NCI-H748 (cell line): ENCODE results near the gene MPP4.

Source experiments
- DNase-seq: peaks from one replicate; lab custom pipeline; 2025; ENCODE audit not compliant: unreplicated experiment; lab: John Stamatoyannopoulos, UW

MPP4 gene, protein sequence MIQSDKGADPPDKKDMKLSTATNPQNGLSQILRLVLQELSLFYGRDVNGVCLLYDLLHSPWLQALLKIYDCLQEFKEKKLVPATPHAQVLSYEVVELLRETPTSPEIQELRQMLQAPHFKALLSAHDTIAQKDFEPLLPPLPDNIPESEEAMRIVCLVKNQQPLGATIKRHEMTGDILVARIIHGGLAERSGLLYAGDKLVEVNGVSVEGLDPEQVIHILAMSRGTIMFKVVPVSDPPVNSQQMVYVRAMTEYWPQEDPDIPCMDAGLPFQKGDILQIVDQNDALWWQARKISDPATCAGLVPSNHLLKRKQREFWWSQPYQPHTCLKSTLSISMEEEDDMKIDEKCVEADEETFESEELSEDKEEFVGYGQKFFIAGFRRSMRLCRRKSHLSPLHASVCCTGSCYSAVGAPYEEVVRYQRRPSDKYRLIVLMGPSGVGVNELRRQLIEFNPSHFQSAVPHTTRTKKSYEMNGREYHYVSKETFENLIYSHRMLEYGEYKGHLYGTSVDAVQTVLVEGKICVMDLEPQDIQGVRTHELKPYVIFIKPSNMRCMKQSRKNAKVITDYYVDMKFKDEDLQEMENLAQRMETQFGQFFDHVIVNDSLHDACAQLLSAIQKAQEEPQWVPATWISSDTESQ

DNA sequence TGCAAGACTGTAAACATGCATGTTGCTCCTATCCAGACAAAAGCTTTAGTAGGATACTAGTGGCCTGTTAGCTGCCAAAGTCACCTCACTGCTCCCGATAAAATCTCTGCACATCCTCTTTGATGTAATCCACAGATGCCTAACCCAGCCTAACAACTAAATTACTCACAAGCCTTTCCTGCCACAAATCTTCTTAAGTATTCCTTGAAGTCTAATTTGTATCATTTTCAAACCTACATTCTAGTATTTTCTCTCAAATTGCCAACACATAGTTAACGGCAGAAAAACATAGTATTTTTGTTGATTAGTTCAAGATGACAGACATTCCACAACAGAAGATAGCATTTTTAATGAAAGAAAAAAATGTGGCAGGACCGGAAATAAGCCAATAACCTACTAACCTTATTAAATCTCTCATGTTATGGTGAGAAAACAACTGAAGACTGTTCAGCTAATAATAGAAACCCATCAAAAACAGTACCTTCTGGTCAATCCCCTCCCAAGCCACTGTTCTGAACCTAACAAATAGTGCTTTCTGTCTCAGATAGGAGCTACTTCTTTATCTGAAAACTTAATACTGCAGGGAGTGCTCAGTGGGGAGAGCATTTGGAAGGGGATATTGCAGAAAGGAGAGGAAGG, at the start of gene MPP4:
Gene MPP4, minus strand, starts transcription at position 57 of the 639 bp plus-strand sequence. CDS start 4,690 bp downstream, outside the sequence.
- DNase-seq, result no peak

DNA sequence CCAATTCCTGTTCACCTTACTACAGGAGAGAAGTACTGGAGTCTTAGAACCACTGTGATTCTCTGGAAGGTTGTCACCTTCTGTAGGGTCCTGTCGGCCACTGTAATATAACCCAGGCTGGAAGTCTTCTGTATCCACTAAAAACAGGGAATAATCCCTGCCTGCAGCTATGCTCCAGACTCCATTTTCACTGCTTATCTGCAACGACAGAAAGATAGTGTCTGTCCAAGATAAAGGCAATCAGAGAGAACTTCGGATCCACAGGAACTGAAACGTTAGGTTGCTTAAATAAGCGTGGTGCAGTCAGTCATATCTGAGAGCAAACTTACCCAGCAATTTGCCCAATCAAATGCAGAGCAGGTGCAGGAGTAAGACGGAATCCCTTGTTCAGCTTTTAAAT, 48.1 kb upstream of the MPP4 start:
- DNase-seq, result no peak

DNA sequence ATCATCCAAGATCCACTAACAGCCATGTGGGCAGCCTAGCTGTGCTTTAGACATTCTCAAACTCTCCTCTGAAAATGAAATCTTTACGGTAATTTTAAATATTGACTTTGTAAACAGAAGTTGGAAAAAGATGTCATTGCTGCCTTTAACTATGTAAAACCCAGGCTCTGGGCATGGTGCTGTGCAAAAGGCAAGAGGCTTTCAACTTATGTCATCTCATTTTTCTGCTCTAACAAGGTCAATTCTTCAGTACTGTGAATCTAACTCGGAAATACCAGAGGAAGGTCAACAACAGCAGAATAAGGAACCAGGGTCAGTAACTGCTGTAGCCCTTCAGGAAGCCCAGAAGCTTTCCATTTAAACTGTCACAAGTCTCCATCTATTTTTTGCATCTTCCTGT, 37.0 kb upstream of the MPP4 start:
- DNase-seq, result no peak

DNA sequence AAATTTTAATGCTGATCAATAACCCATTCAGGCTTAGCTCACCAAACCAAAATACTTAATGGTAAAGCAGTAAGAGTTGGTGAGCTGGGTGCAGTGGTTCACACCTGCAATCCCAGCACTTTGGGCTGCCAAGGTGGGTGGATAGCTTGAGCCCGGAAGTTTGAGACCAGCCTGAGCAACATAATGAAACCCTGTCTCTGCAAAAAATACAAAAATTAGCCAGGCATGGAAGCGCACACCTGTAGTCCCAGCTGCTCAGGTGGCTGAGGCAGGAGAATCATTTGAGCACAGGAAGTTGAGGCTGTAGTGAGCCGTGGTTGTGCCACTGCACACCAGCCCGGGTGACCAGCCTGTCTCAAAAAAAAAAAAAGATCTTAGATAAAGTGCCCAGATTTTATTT, 35.7 kb upstream of the MPP4 start:
- DNase-seq, result no peak

DNA sequence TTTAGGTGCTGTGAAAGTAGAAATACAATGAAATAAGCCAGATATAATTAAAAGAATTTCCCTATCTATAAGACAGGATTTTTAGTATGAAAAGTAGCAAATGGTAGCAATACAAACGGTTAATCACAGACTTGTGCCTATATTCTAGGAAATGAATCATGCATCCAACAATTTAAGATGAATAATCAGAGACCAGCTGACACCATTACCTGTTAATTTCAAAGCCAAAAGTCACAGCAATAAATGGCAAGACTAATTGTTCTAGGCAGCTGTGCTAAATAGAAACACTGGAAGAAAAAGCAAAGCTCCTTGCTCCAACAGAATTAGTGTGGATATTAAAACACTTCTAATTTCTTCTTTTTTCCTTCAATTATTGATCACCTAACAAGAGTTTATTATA, 35.1 kb upstream of the MPP4 start:
- DNase-seq, result no peak

DNA sequence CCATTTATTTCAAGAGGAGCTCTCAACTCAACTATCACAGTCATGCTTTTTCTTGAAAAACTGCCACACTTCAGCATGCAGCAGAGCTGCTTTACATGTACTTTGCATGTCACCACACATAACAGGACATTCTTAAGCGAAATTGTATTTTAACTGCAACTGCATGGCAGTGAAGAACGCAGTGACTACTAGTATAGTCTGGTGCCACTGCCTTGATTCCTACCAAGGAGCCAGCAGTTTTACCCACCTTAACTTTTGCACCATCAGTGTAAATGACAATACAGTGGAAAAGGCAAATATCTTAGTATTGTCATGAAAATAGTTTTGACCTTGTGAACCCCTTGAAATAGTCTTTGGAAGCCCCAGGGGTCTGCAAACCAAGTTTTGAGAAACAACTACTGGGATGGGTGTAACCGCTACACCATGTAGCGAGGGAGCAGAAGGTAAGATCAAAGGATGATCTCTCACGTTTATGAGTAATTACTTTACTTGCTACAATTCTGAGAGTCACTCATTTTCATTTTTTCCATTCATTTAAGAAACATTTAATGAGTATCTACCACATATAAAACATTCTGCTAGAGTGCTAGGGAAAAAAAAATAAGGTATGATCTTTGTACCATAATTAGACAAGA, 32.3 kb upstream of the MPP4 start:
- DNase-seq, result no peak

DNA sequence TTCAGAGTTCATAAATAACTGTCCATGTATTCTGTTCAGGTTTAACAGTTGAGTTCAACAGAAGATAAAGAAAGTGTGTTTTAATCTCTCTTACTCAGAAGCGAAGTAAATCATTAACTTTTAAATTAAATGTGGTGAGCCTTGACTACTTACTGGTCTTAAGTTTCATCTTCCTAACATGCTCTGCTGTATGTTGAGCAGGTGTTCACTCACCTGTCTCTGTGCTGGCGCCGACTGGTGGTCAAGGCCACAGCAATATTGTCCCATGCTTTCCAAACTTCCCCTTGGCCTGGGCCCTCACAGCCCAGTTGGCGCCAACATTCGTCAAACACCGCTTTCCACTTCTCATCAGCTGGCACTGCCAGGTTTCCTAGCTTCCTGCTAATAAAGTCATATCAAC, 17.0 kb upstream of the MPP4 start:
- no peak for DNase-seq

DNA sequence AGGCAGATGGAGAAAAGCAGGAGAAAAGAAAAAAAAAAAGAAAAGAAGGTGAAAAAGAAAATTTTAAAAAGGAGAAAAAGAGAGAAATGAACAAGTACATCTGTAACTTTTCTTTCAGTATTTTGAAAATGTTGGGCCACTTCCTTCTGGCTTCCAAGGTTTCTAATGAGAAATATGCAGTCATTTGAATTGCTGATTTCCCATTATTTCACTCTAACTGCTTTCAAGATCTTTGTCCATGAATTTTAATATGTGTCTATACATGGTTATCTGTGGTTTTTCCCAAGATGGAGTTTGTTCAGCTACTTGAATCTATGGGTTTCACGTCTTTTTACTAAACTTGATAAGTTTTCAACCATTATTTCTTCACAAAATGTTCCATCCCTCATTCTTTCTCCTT, 14.3 kb upstream of the MPP4 start:
- no peak for DNase-seq

DNA sequence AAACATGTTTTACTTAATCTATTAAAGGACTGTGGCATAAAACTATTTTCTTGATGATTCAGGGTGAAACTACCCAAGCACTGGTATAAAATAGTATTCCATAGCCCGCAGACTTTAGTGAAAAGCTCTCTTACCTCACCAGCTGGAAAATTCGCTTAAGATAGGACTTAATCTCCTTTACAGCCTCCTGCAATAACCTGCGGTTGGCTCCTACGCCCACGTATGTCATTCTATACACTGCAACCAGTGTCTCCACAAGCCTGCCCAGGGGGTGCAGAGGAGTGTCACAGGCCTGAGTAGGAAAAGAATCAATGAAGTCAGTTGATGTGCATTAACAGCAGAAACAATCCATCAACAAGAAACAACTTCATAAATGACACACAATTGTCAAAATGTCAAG, 11.3 kb upstream of the MPP4 start:
- DNase-seq, result no peak

DNA sequence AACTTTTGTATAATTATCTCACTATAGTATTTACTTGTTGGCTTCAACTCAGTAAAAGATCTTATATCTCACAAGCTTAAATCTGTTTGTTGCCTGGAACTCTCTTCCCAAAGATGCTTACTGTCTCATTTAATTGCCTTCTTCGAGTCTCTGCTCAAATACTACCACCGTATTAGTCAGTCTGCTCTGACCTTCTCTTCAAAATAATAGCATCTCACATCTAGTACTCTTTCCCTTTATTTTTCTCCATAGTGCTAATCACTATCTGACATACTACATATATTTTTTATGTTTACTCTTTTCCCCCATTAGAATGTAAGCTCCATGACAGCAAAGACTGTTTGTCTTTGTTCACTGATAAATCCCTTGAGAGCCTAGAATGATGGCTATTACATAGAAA, 10.6 kb upstream of the MPP4 start:
- no peak for DNase-seq

DNA sequence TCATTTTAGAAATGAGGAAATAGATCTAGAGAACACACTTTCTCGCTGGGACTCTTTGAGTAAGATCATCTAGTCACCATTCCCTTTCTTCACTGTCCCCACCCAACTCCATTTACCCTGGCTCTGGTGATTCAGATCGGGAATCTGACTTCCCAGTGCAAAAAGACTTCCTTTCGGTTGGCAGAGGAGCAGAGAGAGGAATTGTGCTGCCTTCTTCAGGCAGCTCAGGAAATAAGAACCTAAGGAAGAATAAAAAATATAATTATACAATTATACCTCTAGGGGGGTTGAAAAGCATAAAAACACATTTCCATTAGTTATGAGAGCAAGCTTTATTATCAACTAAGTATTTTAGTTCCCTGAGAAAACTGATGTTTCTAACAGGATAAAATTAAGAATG, 9.3 kb upstream of the MPP4 start:
- no peak for DNase-seq

DNA sequence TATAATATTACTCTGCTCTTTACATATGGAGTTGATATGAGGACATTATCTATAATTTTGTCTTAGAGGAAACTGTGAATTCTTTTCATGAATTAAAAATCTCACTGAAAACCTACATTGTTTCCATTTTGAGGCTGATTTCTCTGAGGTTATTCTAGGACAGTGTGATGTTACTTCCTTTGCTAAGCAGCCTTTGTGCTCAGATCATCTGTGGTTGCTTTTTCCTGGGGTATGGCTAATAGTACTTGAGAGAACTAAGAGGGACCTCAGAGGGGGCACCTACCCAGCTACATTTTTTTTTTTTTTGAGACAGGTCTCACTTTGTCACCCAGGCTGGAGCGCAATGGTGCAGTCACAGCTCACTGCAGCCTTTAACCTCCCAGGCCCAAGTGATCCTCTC, 8.7 kb upstream of the MPP4 start:
- no peak for DNase-seq

DNA sequence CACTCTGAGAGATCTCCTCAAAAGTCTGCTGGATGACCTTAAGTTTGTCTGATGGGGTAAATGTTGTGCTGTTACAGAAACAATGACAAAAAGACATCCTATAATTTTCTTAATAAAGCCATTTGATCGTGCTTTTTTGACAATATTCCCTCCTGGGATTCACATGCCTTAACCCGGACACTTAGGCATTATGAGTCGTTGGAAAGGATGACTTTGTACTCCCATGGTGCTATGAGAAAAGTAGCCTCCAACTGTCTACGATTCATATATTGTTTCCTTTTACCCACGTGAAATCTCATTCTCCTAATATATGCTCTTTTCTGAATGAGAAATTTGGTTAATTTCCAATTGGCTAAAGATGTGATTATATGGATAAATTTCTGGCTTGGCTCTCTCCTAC, 6.1 kb upstream of the MPP4 start:
- no peak for DNase-seq

DNA sequence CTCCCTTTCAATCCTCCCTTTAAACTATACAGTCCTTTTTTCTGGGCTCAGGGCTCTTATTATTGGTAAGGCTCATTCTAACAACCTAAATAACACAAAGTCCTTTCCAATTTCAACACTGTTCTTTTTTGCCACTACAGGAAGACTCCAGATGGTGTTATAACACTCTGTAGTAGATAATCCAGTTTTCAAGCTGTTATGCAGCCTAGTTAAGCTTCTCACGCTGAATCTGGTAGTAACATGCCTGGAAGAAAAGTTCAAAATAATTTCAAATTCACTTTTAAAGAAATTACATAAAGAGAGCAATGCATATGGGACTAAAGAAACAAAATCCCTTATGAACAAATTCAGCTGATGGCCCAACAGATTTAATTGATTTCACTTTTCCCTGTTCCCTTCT, 3.2 kb upstream of the MPP4 start:
- no peak for DNase-seq

DNA sequence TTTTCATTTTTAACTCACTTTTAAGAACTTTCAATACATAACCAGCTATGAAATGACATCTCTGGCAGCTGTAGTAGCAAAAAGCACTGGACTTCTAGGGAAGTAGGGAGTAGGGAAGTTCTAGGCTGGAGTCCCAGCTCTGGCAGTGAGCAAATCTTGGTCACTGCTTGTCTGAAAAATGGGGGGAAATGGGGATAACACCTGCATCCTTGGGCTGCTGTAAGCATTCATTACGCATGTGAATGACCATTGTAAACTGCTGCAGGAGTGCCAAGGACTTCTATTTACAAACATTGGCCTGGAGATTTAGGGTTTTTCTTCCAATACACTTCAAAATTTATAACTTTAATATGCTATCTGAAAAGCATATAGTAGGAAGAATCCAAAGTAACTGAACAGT, 972 bp upstream of the MPP4 start:
- no peak for DNase-seq

DNA sequence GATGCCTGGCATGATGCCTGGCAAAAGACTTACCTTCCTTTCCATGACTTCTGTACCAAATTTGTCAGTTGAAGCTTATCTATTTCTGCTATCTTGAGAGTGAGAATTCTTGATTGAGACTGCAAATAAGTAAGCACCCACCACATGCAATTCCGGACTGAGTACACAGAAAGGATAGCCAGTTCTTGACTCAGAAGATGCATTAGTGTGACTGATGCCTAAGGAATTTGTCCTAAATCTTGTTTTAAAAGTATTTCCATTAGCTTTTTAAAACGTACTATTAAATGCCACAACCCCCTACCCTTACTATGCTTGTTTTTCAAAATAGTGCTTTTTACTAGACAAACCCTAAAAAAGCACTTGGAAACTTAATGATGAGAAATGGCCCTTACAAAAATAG, 545 bp downstream of the MPP4 start:
- no peak for DNase-seq

DNA sequence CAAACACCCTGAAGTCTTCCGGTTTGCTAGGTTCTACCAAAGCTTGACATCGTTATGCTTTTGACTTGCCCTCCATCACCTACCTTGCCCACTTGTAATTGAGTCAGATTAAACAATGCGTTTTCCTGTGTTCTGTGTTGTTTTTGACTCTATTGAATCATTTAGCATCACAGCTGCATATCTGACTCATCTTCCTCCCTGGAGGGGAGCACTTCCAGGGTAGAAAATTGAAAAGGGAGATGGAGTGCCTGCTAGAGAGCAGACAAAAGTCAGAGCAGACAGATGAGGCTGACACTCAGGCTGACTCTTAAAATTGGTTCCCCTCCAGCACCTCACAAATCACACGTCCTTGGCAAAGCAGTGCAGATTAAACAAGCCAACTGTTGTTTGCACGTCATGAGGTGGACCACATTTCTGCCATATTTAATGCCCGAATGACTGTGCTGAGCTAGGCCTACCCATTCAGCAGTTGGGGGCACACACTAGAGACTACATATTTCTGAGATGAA, 2.2 kb downstream of the MPP4 start:
- DNase-seq, result no peak

DNA sequence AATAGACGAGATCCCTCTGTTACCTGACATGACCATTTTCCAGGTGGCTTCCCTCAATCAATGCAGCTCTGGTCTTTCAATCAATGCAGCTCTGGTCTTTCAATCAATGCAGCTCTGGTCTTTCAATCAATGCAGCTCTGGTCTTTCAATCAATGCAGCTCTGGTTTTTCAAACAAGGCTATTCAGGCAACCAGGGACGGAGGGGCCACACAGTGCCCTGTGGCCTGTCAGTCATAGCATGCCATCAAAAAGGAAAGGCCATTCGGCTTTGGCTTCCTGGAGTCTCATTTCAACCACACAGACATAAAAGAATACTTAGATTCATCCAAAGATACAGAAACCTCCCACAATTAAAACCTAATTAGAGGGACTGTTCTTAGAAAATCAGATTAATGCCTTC, 13.3 kb downstream of the MPP4 start:
- no peak for DNase-seq

DNA sequence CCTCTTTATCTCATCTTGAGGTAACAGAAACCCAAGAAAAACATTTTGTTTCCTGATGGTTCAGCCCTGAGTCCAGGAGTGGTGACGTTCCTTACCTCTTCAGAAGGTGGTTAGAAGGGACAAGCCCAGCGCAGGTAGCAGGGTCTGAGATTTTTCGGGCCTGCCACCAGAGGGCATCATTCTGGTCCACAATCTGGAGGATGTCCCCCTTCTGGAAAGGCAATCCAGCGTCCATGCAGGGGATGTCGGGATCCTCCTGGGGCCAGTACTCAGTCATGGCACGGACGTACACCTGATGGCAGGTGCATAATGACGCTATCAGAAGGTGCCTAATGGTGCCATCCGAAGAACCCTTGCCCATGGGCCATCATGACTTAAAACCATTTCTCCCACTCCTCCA, 17.7 kb downstream of the MPP4 start:
- DNase-seq, result peak; percentile 63

DNA sequence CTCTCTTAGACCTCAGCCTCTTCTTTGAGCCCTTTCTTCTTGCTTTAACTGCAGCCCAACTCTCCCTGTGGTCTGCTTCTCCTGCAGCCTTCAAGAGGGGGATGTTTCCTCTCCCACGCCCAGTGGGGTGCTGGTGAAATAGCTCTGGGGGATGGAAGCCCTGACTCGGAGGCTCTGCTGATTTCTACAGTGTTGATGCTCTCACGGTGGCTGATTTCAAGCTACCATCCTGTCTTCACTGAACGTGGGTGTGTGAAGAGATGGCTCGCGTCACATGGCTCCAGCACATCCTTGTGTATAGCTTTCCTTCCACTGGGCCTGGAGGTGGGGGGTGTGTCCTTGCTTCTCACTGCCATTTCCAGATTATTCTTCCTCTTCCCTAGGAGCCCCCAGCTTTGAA, 20.0 kb downstream of the MPP4 start:
- no peak for DNase-seq

DNA sequence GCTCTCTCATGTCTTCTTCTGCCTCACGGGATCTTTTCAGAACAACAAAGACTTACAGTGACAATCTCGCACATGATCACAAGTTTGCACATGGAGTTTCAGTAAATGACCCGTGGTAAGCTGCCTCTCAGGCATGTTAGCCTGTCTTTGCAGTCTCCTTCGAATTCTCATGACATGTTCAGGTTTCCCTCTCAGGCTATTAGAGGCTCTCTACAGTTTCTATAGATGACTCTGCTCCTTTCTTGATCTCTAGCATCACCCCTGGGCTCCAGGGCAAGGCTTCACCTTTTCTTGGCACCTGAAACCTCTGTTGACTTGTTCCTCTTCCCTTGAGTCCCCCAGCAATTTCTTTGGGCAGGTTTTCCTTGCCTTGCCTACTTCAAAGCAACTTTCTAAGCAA, 23.0 kb downstream of the MPP4 start:
- DNase-seq, result no peak

DNA sequence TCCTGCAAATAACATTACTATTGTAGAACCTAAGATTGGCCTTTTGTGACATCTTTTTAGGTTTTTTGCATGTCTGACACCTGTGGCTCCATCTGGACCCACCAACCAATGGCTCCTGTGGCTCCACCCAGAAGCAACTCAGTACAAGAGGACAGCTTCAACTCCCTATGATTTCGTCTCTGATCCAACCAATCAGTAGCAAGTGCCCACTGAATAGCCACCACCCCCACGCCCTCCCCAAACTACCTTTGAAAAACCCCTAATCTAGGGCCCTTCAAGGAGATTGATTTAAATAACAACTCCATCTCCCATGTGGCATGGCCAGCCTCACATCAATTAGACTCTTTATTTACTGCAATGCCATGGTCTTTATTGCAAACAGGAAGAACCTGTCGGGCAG, 23.6 kb downstream of the MPP4 start:
- DNase-seq, result peak; percentile 64
